Prostate gland (tissue), 2 donors: ENCODE data around the gene PADI1. TPM values are rescaled to one million over a fixed set of nuclear protein-coding genes. Genes with fewer than 3 reads are reported as not detected.
A peak's percentile ranks its signal among the peaks of the same experiment; 100 is the strongest.

Experiments
- DNase-seq: peaks from one replicate; pipeline ENCODE4 v3.0.0-alpha.2; 2019; ENCODE audit warnings: low spot score
- H3K27ac ChIP-seq, 2 donors: fragments of 200-600 bp; sonication (generic); 2 replicates each; pipeline ENCODE4 v1.5.1; 2017 to 2019
- H3K27me3 ChIP-seq: fragments of 200-600 bp; sonication (generic); replicated peaks from 2 replicates; pipeline ENCODE4 v1.5.1; 2019; ENCODE audit not compliant: insufficient read depth
- H3K36me3 ChIP-seq, 2 donors: fragments of 200-600 bp; sonication (generic); 1 replicate in 1 of 2; 2 replicates in 1 of 2; pipeline versions ENCODE4 v1.5.1 to v1.8.1; 2017 to 2019
- H3K4me1 ChIP-seq: fragments of 200-600 bp; sonication (generic); replicated peaks from 2 replicates; pipeline ENCODE4 v1.5.1; 2019
- H3K4me3 ChIP-seq, 2 donors: fragments of 200-600 bp; sonication (generic); 2 replicates each; pipeline ENCODE4 v1.5.1; 2017 to 2019
- H3K9me3 ChIP-seq: fragments of 200-600 bp; sonication (generic); 2 replicates; pipeline ENCODE4 v1.5.1; 2017
- POLR2A ChIP-seq: fragments of 450-650 bp; IDR thresholded peaks from one replicate; pipeline ENCODE4 v1.6.1; 2016; ENCODE audit warnings: antibody characterized with exemption, mild to moderate bottlenecking
- POLR2AphosphoS5 ChIP-seq: sonication (generic); formaldehyde crosslinking; IDR thresholded peaks from one replicate; pipeline ENCODE4 v1.6.1; 2017; ENCODE audit warnings: antibody characterized with exemption
- WGBS: methylation state at CpG from one replicate; pipeline ENCODE4 v1.1.5; 2018; 5-methylcytosine and 5-hydroxymethylcytosine counted together
- intact Hi-C: fragments of 100-400 bp; cut with DNase I; formaldehyde crosslinking; loops from one replicate; pipeline ENCODE4 v1.14.2; 2022
- total RNA-seq, 2 donors: library from RNA; depleted of rRNA; stranded (reverse); fragments of >200 nt; gene quantifications; one replicate each; pipeline ENCODE4 v1.1.0, GENCODE V29; 2016
- TF ChIP-seq, protein P1 (sequence below), 4 experiments: fragments of 200-600 bp in 2 of 4; fragments of 450-650 bp in 2 of 4; sonication (generic) in 2 of 4; IDR thresholded peaks; 1 replicate in 3 of 4; 2 replicates in 1 of 4; pipeline ENCODE4 v1.5.1; 2016 to 2019; ENCODE audit warnings: antibody characterized with exemption in 4 of 4, mild to moderate bottlenecking in 2 of 4, moderate library complexity in 2 of 4

Gene PADI1
- total RNA-seq, 2 donors from 2014 or later, result 0.18 to 0.34 TPM

DNA sequence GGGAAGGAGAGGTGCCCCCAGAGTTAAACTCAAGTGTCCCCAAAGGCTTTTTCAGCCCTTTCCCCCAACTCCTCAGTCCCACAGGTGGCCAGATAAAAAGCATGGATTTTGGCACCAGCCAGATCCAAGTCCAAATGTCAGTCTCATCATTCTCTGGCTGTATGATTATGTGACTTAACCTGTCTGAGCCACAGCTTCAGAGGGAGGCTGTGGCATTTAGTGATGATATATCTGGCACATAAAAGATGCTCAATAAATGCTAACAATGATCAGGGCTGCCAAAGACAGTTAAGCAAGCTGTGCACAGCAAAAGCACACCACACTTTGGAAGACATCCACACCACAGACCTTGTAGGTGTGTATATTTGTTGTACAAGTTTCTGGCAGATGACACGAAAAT lies 38.3 kb downstream of the PADI1 start:
- no peak for DNase-seq
- Histone ChIP-seq H3K27ac (no peak overlapping the region), H3K27me3 (no peaks in the 10 kb centered on the region), H3K4me1 (peaks cover 5% of the 10 kb centered on the region), H3K9me3 (no peaks in the 10 kb centered on the region), H3K4me3 (no peak overlapping the region), H3K36me3 (no peaks in the 10 kb centered on the region)
- 50% methylated on average over 1 of the region's 1 CpG for WGBS
- no peak for TF ChIP-seq POLR2A
- TF ChIP-seq POLR2AphosphoS5, result peak; percentile 40
- intact Hi-C loops, result no loop called here

DNA sequence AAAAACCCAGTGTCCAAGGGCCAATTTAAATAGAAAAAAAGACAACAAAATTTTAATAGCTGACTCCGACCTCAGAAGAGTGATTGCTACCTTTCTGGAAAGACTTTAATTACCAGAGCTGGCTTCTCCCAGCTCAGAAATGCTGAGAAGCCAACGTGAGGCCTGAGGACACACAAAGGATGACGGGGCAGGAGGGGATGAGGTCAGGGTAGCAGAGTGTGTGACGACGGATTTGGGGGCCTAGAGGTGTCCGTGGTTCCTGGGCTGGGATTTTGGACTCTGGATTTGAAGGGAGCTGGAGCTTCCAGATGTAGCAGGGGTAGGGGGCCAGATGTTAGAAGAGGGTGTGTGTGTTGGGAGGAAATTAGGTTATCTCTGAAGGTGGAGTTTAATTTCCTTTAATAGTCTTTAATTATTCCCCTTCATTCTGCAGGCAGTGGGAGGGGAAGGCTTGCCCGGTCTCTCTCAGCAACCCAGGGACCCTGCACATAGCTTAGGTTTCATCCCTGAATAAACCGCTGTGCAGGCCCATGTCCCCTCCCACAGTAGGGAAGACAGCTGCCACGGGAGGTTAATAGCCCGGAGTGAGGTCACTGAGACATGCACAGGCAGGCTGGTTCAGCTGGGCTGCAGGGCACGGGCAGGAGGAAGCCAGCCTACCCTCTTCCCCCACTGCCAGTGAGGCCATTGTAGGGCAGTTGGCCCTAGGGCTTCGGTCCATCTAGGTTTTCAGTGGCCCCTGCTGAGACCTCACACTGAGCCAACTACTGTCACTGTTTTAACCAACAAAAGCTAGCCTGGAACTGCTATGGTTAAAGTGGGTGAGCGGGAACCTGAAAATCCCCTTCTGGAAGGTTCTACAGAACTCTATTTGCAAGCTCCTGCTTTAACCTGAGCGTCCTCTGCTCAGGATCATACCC lies 40.2 kb downstream of the PADI1 start:
- H3K27me3 ChIP-seq, result no peaks in the 10 kb centered on the region
- TF ChIP-seq, protein P1, sequence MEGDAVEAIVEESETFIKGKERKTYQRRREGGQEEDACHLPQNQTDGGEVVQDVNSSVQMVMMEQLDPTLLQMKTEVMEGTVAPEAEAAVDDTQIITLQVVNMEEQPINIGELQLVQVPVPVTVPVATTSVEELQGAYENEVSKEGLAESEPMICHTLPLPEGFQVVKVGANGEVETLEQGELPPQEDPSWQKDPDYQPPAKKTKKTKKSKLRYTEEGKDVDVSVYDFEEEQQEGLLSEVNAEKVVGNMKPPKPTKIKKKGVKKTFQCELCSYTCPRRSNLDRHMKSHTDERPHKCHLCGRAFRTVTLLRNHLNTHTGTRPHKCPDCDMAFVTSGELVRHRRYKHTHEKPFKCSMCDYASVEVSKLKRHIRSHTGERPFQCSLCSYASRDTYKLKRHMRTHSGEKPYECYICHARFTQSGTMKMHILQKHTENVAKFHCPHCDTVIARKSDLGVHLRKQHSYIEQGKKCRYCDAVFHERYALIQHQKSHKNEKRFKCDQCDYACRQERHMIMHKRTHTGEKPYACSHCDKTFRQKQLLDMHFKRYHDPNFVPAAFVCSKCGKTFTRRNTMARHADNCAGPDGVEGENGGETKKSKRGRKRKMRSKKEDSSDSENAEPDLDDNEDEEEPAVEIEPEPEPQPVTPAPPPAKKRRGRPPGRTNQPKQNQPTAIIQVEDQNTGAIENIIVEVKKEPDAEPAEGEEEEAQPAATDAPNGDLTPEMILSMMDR (IDR thresholded peaks at IDR 0.05), result no peak
- TF ChIP-seq POLR2AphosphoS5 (no peak), POLR2A (no peak)
- no peak overlapping the region for H3K27ac ChIP-seq
- 59% methylated on average over 14 of the region's 14 CpGs for WGBS
- H3K4me1 ChIP-seq, result peaks cover 5% of the 10 kb centered on the region
- intact Hi-C loops, result no loop called here
- no peak for DNase-seq
- no peak overlapping the region for H3K4me3 ChIP-seq
- no peaks in the 10 kb centered on the region for H3K36me3 ChIP-seq
- H3K9me3 ChIP-seq, result no peaks in the 10 kb centered on the region

DNA sequence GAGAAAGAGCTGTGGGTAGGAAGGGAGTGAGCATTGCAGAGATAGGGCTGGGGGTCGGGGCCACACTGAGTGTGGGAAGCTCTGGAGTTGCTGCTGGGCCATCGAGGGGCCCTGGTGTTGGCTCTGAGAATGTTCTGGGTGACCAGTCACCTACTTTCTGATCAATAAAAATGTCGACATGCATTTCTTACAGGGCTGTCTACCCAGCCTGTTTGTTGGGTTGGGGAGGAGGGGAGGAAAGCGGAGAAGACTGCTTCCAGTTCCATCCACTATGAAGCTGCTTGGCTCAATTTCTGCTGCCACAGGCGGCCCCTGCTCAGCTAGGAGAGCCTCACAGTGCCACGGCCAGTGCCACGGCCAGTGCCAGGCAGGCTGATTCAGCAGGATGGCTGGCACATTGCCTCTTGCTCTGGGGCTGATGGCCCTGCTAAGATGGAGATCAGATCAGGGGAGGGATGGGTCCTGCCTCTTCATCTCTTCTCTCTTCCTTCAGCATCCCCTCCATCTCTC lies 40.9 kb downstream of the PADI1 start:
- WGBS, result 44% methylated on average over 7 of the region's 7 CpGs
- peak; percentile 14 for DNase-seq
- Histone ChIP-seq H3K4me3 (no peak overlapping the region), H3K27ac (no peak overlapping the region), H3K27me3 (no peaks in the 10 kb centered on the region), H3K36me3 (no peaks in the 10 kb centered on the region), H3K4me1 (peaks cover 5% of the 10 kb centered on the region), H3K9me3 (no peaks in the 10 kb centered on the region)
- intact Hi-C loops, result no loop called here
- TF ChIP-seq POLR2AphosphoS5, result peak; percentile 41
- TF ChIP-seq, protein P1 (IDR thresholded peaks at IDR 0.05), result no peak

DNA sequence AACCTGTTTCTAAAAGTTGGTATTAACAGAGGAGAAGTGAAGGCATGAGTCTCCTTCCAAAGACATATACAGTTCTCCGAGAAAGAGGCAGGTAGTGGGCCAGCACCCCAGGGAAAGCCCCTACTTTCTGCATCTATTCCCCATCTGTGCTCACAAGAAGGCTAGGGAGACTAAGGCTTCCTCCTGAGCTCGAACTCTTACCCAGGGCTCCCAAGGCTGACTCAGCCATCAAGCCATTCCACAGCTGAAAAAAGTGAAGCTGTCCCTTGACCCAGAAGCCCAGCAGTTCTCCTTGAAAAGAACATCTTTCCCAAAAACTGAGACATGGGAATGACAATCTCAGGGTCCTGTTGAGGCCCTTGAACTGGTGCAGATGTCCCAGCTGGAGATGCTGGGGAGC lies 42.0 kb downstream of the PADI1 start:
- Histone ChIP-seq H3K36me3 (no peaks in the 10 kb centered on the region), H3K9me3 (no peaks in the 10 kb centered on the region), H3K4me1 (peaks cover 5% of the 10 kb centered on the region), H3K4me3 (no peak overlapping the region), H3K27ac (no peak overlapping the region), H3K27me3 (no peaks in the 10 kb centered on the region)
- intact Hi-C loops, result no loop called here
- TF ChIP-seq POLR2AphosphoS5 (no peak), POLR2A (no peak)
- TF ChIP-seq, protein P1 (IDR thresholded peaks at IDR 0.05), result no peak
- DNase-seq, result no peak
- 85% methylated on average over 2 of the region's 2 CpGs for WGBS

DNA sequence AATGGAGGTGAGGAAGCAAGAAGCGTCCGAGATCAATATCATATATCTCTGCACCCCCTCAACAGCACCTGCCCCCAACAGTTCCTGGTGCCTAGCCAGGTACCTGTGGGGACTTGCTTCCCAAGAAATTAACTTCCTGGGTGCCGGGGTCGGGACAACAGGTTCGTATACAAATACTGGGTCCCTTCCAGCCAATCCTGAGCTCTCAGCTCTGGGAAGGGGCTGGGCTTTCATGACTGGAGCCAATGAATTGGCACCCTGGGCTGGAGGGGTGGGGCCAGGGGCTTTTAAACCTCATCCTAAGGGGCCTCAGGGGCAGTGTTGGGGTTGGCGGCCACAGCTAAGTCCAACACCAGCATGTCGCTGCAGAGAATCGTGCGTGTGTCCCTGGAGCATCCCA lies 43.9 kb downstream of the PADI1 start, which contains the start of gene PADI3:
Gene PADI3 (plus strand): TSS at position 318 of the 400 bp plus-strand sequence. CDS start 40 bp downstream, at position 358.
- H3K9me3 ChIP-seq, result no peaks in the 10 kb centered on the region
- peaks cover 5% of the 10 kb centered on the region for H3K4me1 ChIP-seq
- no peak within 1 kb of the TSS for H3K4me3 ChIP-seq
- TF ChIP-seq POLR2A (no peak), POLR2AphosphoS5 (no peak)
- TF ChIP-seq, protein P1 (IDR thresholded peaks at IDR 0.05), result no peak
- intact Hi-C loops, result no loop called here
- WGBS, result 55% methylated on average over 9 of the region's 9 CpGs
- no peaks in the 10 kb centered on the region for H3K27me3 ChIP-seq
- no peak for DNase-seq
- H3K27ac ChIP-seq, result no peak within 1 kb of the TSS
- H3K36me3 ChIP-seq, result no peaks in the 10 kb centered on the region
